ENCODE data around the gene PCBP3. TPM values are rescaled to one million over a fixed set of nuclear protein-coding genes. Genes with fewer than 3 reads are reported as not detected.

The PCBP3 gene
- total RNA-seq, 1 experiment from 2014 or later, result 10.9 TPM

DNA sequence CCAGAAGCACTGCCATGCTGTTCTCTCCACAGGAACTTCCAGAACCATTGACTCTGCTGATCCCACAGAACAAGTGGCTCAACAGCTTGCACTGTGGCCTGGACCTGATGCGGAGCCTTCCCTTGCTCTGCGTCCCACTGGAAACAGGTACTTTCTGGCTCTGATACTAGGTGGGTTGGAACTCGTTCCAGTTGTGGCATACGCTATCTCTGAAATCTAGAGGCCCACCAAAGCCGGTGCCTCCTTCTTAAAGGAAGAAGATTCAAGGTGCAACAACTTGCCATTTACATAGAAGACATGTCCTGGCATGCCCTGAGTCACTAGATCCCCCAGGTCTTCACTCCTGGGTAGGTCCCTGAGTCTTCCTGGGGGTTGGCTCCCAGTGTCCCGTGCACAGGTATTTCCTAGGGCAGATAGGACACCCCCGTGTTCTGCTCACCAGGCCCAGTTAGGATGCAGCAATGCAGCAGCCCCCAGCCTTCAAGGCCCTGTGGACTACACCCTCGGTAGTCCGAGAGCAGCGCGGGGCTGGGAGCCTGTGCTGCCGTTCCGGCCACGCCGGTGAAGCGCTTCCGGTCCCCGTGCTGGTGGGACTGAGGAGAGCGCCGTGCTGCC, 10.8 kb upstream of the PCBP3 start:
- no peak overlapping the region for H2BK20ac ChIP-seq (ENCODE audit: low read depth, low read length, poor library complexity, severe bottlenecking)
- no peak overlapping the region for H2AK5ac ChIP-seq (ENCODE audit: insufficient read length, low read length)
- H3K4me1 ChIP-seq (ENCODE audit: insufficient read depth, low read length), result no peaks in the 10 kb centered on the region
- no peak overlapping the region for H3K4ac ChIP-seq (ENCODE audit: low read depth, low read length)
- no peak overlapping the region for H3T11ph ChIP-seq (ENCODE audit: low read length)
- DNase-seq, result no peak
- Mint-ChIP-seq H3K27me3 (ENCODE audit: low read depth) (peaks cover 8% of the 10 kb centered on the region), H3K27ac (no peak overlapping the region), H3K36me3 (ENCODE audit: insufficient read depth in 1 of 3, low read depth in 3 of 3) (no peaks in the 10 kb centered on the region), H3K4me3 (no peak overlapping the region), H3K9me3 (no peaks in the 10 kb centered on the region), H3K4me1 (no peaks in the 10 kb centered on the region)
- no peak overlapping the region for H3K23ac ChIP-seq (ENCODE audit: insufficient read length, low read depth, low read length)
- no peak for TF ChIP-seq CTCF (conservative IDR thresholded peaks at IDR 0.05)
- H4K20me1 ChIP-seq (ENCODE audit: control insufficient read depth, insufficient read depth, insufficient read length), result no peaks in the 10 kb centered on the region
- H4K91ac ChIP-seq (ENCODE audit: insufficient read length, low read depth, low read length), result no peak overlapping the region
- H3K79me2 ChIP-seq (ENCODE audit: insufficient read depth, low read length), result no peaks in the 10 kb centered on the region
- no peak overlapping the region for H2BK5ac ChIP-seq (ENCODE audit: insufficient read length, low read length)
- no peak overlapping the region for H3K9ac ChIP-seq (ENCODE audit: extremely low read depth, insufficient read length, low read length)
- H3K79me1 ChIP-seq (ENCODE audit: insufficient read depth, low read depth, low read length, poor library complexity, severe bottlenecking), result no peaks in the 10 kb centered on the region
- no peak overlapping the region for H3K27ac ChIP-seq (ENCODE audit: insufficient read length, low read depth, low read length)
- no peak overlapping the region for H2BK12ac ChIP-seq (ENCODE audit: insufficient read length, low read depth, low read length)
- no peak overlapping the region for H3K56ac ChIP-seq (ENCODE audit: insufficient read length, low read depth, low read length)
- H2BK120ac ChIP-seq (ENCODE audit: low read depth, low read length, poor library complexity, severe bottlenecking), result no peak overlapping the region
- no peak overlapping the region for H3K14ac ChIP-seq (ENCODE audit: insufficient read depth, low read length)
- H4K8ac ChIP-seq (replicated peaks; ENCODE audit: insufficient read length, low read depth, low read length), result no peak overlapping the region
- H3K23me2 ChIP-seq (ENCODE audit: insufficient read length, low read depth, low read length, poor library complexity, severe bottlenecking), result no peaks in the 10 kb centered on the region
- no peak overlapping the region for H2AFZ ChIP-seq (ENCODE audit: low read length)
- H2BK15ac ChIP-seq (ENCODE audit: low read depth, low read length), result no peak overlapping the region
- no peaks in the 10 kb centered on the region for H3K27me3 ChIP-seq (ENCODE audit: insufficient read depth, low read length)
- no peak overlapping the region for H3K18ac ChIP-seq (ENCODE audit: insufficient read length, low read depth, low read length)
- H3K4me2 ChIP-seq (ENCODE audit: insufficient read depth, insufficient read length, low read length), result no peak overlapping the region
- H3K9me3 ChIP-seq (ENCODE audit: control insufficient read depth, low read depth, low read length), result no peaks in the 10 kb centered on the region
- no CpG with 5 or more reads among the region's 20 CpGs for WGBS (ENCODE audit: extremely low coverage, insufficient read length, low lambda C conversion rate)
- H4K5ac ChIP-seq (ENCODE audit: insufficient read length, low read depth, low read length), result no peak overlapping the region
